Activated naive CD8-positive, alpha-beta T cell treated with anti-CD3 and anti-CD28 coated beads, Interleukin-2, amount 10 ng/mL, durations not matched to agents 7 days and 5 days (primary cell): Measurements from ENCODE around the gene GRID2. TPM values are rescaled to one million over a fixed set of nuclear protein-coding genes. Genes with fewer than 3 reads are reported as not detected.
"Not testable (repeated sequence)": the region's sequence is repeated elsewhere in the genome, so short reads cannot be mapped to it uniquely, and the experiment has no call there.

Experiments used
- ATAC-seq: fragments of 150-1000 bp; cut with Tn5 transposase; one replicate; pipeline ENCODE4 v1.10.0; 2021; ENCODE audit warnings: low read depth, moderate library complexity
- POLR2A ChIA-PET: fragments of 350-600 bp; sonication (Branson Sonifier 250); formaldehyde crosslinking; loops from one replicate; lab custom pipeline; 2021; ENCODE audit warnings: antibody characterized with exemption; lab: Charles Lee
- DNase-seq: peaks from one replicate; pipeline ENCODE4 v3.0.0; 2021
- H3K27ac Mint-ChIP-seq: one replicate; pipeline ENCODE4 v1.8.0; 2022; ENCODE audit warnings: mild to moderate bottlenecking, mixed read lengths
- H3K27me3 Mint-ChIP-seq: one replicate; pipeline ENCODE4 v1.8.0; 2022; ENCODE audit warnings: mild to moderate bottlenecking, moderate library complexity, mixed read lengths
- H3K36me3 Mint-ChIP-seq: one replicate; pipeline ENCODE4 v1.8.0; 2021; ENCODE audit warnings: mild to moderate bottlenecking, mixed read lengths
- H3K4me1 Mint-ChIP-seq: one replicate; pipeline ENCODE4 v1.8.0; 2021; ENCODE audit warnings: mixed read lengths
- H3K4me3 Mint-ChIP-seq: one replicate; pipeline ENCODE4 v1.8.0; 2022; ENCODE audit warnings: mild to moderate bottlenecking, moderate library complexity, mixed read lengths
- H3K9me3 Mint-ChIP-seq: one replicate; pipeline ENCODE4 v1.8.0; 2021; ENCODE audit warnings: mixed read lengths
- total RNA-seq, 2 experiments: library from RNA; stranded (reverse); gene quantifications; one replicate each; pipeline ENCODE4 v1.2.3, GENCODE V29; 2021

The GRID2 gene
- total RNA-seq, 2 experiments from 2014 or later = not detected

- ATAC-seq, H3K9me3 Mint-ChIP-seq, H3K4me3 Mint-ChIP-seq, H3K27me3 Mint-ChIP-seq, H3K27ac Mint-ChIP-seq, POLR2A ChIA-PET, H3K36me3 Mint-ChIP-seq, DNase-seq, H3K4me1 Mint-ChIP-seq: not testable (repeated sequence)
These were observed 1062.5 kb downstream of the GRID2 start for GRCh38 chr4:93366169-93366755.

DNA sequence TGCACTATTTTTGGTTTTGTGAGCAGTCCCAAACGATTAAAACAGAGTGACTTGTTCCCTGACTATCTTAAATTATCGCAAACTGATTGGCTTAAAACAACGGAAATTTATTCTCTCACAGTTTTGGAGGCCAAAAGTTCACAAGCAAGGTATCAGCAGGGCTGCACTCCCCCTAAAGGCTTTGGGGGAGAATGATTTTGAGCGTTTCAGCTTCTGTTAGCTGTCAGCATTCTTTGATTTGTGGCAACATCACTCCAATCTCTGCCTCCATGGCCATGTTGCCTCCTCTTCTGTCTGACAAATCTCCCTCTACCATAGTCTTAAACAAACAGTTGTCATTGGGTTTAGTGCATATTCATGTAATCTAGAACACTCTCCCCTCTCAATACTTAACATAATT, 1065.2 kb downstream of the GRID2 start:
- Mint-ChIP-seq H3K27ac (no peak overlapping the region), H3K27me3 (no peaks in the 10 kb centered on the region), H3K4me3 (no peak overlapping the region), H3K9me3 (no peaks in the 10 kb centered on the region), H3K4me1 (no peaks in the 10 kb centered on the region), H3K36me3 (no peaks in the 10 kb centered on the region)
- ATAC-seq = no peak
- no peak for DNase-seq
- POLR2A ChIA-PET = no interaction called here

DNA sequence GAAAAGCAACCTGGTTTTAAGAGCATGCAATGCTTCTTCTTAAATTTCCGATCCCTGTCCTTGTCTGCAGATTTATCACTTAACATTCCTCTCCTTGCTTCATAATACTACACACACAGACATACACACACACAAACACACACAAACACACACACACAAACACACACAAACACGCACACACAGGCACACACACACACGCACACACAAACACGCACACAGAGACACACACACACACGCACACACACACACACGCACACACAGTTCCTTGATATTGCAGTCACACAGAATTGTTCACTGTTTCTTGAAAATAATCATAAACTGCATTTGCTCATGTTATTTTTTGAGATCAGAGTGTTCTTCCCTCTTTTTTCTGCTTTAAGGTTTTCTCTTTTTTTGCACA, 1066.5 kb downstream of the GRID2 start:
- Mint-ChIP-seq H3K27me3 (no peaks in the 10 kb centered on the region), H3K9me3 (no peaks in the 10 kb centered on the region)
- POLR2A ChIA-PET = no interaction called here

DNA sequence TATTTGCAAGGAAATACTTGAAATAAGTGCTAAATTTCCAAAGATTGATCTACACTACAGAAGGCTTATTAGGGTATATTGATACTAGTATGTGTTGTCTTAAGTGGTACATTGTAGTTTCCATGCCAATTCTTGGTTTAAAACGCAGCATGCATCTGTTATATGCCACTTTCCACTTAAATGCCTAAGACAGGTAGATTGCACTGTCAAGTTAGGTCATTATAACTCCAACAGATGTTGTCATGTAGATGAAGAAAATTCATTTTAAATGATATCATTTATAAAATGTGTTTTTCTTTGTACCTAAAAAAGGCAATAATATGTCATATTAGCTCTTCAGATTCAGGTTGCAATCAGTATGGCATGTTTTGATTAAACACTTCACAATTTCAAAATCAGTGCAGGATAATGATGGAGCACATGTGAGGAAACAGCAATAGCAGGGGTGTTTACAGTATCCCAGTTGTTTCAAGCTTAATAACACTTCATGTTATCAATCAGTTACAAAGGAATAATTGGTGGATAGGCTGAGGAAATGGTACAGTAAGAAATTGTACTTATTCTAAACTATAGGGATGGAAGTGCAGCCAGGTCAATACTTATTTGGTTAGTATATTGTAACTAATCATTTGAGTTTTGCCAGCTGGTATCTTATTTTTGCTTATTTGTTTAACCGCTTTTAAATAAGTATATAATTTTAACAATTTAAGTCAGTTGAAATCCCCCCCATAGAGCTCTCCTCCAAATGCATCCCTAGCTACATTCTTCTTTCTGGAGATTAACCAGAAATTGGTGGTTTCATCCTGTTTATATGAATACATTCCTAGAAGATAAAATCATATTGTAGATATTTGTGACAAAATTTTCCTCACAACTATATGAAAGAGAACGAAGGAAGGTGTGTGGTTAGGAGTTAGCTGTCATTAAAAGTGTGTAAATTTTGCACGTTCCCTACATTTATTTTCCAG, 1070.4 kb downstream of the GRID2 start:
- DNase-seq (no peak), ATAC-seq (no peak)
- Mint-ChIP-seq H3K27ac (no peak overlapping the region), H3K9me3 (no peaks in the 10 kb centered on the region), H3K4me1 (no peaks in the 10 kb centered on the region), H3K36me3 (no peaks in the 10 kb centered on the region), H3K4me3 (no peak overlapping the region), H3K27me3 (no peaks in the 10 kb centered on the region)
- POLR2A ChIA-PET = no interaction called here

More for the DNA sequence above, 1066.5 kb downstream of the GRID2 start:
- Mint-ChIP-seq H3K27ac (peak overlapping the region; percentile 41), H3K4me3 (no peak overlapping the region), H3K36me3 (no peaks in the 10 kb centered on the region), H3K4me1 (no peaks in the 10 kb centered on the region)
- ATAC-seq = no peak
- no peak for DNase-seq

DNA sequence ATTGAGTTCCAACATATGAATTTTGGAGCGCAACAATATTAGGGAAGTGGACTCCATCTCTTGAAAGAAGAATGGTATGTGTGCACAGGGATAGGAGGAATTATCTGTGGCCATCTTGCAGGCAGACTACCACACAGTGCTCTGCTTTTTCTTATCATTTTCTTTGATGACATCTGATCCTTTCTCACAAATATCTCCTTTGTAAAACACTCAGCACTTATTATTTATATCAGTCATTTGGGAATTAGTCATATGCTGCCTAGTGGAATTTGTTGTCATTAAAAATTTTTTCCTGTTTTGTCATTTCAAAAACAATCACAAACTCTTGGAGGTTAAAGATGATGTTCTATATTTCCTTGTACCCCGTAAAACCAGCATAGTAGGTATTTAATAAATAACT, 1080.5 kb downstream of the GRID2 start:
- Mint-ChIP-seq H3K27me3 (no peaks in the 10 kb centered on the region), H3K27ac (no peak overlapping the region), H3K9me3 (peaks cover 2% of the 10 kb centered on the region), H3K36me3 (no peaks in the 10 kb centered on the region), H3K4me1 (no peaks in the 10 kb centered on the region), H3K4me3 (no peak overlapping the region)
- no peak for ATAC-seq
- POLR2A ChIA-PET = no interaction called here
- DNase-seq = no peak

DNA sequence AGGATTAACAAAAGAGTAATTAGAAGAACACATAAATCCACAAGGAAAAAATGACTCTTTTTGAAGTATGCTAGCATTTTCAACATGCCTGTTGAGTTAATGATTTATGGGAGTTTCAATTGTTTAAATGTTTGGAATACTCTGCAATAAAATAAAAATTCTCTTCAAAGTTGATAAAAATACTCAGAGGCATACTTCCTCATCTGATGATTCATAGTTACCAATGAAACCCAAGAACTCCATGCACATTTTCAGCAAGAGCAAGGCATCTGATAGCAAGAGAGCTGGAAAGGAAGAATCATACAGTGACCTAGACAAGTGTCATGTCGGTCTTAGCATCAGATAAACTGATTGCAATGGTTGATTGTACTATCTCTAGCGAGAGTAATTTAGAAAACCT, 1081.1 kb downstream of the GRID2 start:
- no peaks in the 10 kb centered on the region for H3K27me3 Mint-ChIP-seq

GRCh38 chr4:93394545-93395081, 1090.8 kb downstream of the GRID2 start:
- Mint-ChIP-seq H3K9me3 (no peaks in the 10 kb centered on the region), H3K27me3 (no peaks in the 10 kb centered on the region), H3K4me1 (no peaks in the 10 kb centered on the region), H3K4me3 (no peak overlapping the region), H3K27ac (no peak overlapping the region), H3K36me3 (no peaks in the 10 kb centered on the region)
- no peak for ATAC-seq
- POLR2A ChIA-PET = no interaction called here
- no peak for DNase-seq

More for the DNA sequence above, 1081.1 kb downstream of the GRID2 start:
- no peak overlapping the region for H3K27ac Mint-ChIP-seq
- no peaks in the 10 kb centered on the region for H3K36me3 Mint-ChIP-seq
- ATAC-seq (no peak), DNase-seq (no peak)
- H3K9me3 Mint-ChIP-seq = peaks cover 2% of the 10 kb centered on the region
- POLR2A ChIA-PET = no interaction called here
- H3K4me1 Mint-ChIP-seq = no peaks in the 10 kb centered on the region
- no peak overlapping the region for H3K4me3 Mint-ChIP-seq

- POLR2A ChIA-PET = no interaction called here
- no peaks in the 10 kb centered on the region for H3K36me3 Mint-ChIP-seq
- no peak overlapping the region for H3K27ac Mint-ChIP-seq
- no peak for DNase-seq
- H3K4me1 Mint-ChIP-seq = no peaks in the 10 kb centered on the region
- no peak for ATAC-seq
- no peak overlapping the region for H3K4me3 Mint-ChIP-seq
- H3K9me3 Mint-ChIP-seq = no peaks in the 10 kb centered on the region
- H3K27me3 Mint-ChIP-seq = no peaks in the 10 kb centered on the region
These were observed 1092.5 kb downstream of the GRID2 start for GRCh38 chr4:93396272-93396671.

DNA sequence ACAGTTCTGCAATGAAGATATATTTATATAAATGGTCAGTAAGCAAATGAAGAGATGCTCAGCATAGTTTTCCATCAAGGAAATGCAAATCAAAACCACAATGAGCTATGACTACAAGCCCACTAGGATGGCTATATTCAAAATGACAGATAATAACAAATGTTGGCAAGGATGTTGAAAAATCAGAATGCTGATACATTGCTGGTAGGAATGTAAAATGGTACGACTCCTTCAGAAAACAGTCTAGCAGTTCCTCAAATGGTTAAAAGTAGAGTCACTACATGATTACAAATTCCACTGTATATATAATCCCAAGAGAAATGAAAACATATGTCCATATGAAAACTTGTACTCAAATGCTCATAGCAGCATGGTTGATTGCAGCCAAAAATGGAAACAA, 1099.8 kb downstream of the GRID2 start:
- ATAC-seq = no peak
- no peaks in the 10 kb centered on the region for H3K4me1 Mint-ChIP-seq
- no peak for DNase-seq
- H3K27me3 Mint-ChIP-seq = no peaks in the 10 kb centered on the region
- POLR2A ChIA-PET = no interaction called here
- H3K36me3 Mint-ChIP-seq = no peaks in the 10 kb centered on the region
- no peak overlapping the region for H3K27ac Mint-ChIP-seq
- H3K4me3 Mint-ChIP-seq = no peak overlapping the region
- peaks cover 1% of the 10 kb centered on the region for H3K9me3 Mint-ChIP-seq

DNA sequence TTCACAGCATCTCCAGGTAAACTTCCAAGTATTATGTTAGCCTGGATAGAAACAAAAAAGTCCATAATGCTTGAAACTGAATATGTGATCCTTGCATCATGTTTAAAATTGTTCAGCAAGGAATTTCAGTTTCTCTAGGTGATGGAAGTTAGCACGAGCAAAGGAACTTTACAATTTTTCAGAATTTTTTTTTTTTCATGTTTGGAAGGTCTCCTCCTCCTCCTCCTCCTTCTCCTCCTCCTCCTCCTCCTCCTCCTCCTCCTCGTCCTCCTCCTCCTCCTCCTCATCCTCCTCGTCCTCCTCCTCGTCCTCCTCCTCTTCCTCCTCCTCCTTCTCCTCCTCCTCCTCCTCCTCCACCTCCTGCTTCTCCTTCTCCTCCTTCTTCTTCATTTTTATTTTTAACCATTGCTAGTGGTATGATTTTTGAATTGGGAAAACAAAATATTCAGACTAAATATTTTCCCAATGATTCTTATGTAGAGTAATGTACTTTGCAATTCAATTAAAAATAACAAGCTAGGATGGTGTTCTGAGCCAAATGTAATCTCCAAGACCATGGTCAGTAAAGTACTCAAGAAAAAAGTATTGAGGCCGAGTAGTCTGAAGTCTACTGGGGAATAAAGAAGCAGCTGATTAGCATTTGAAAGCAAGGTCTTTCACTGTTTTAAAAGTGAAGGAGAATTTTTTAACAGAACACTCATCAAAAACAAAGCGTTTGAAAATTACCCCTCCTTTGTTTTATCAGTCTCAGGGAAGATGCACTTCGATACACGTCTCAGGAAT, 1103.9 kb downstream of the GRID2 start:
- no peaks in the 10 kb centered on the region for H3K9me3 Mint-ChIP-seq
- H3K27ac Mint-ChIP-seq = no peak overlapping the region
- no peak overlapping the region for H3K4me3 Mint-ChIP-seq
- DNase-seq (no peak), ATAC-seq (no peak)
- H3K36me3 Mint-ChIP-seq = no peaks in the 10 kb centered on the region
- POLR2A ChIA-PET = no interaction called here
- no peaks in the 10 kb centered on the region for H3K4me1 Mint-ChIP-seq
- H3K27me3 Mint-ChIP-seq = no peaks in the 10 kb centered on the region

GRCh38 chr4:93409035-93409434, 1105.3 kb downstream of the GRID2 start:
- ATAC-seq (no peak), DNase-seq (no peak)
- POLR2A ChIA-PET = no interaction called here
- Mint-ChIP-seq H3K27ac (no peak overlapping the region), H3K27me3 (no peaks in the 10 kb centered on the region), H3K9me3 (no peaks in the 10 kb centered on the region), H3K4me3 (no peak overlapping the region), H3K4me1 (no peaks in the 10 kb centered on the region), H3K36me3 (no peaks in the 10 kb centered on the region)

GRCh38 chr4:93414041-93414550, 1110.3 kb downstream of the GRID2 start:
- DNase-seq (no peak), ATAC-seq (no peak)
- no peaks in the 10 kb centered on the region for H3K36me3 Mint-ChIP-seq
- H3K27me3 Mint-ChIP-seq = no peaks in the 10 kb centered on the region
- POLR2A ChIA-PET = no interaction called here
- H3K4me3 Mint-ChIP-seq = no peak overlapping the region
- no peaks in the 10 kb centered on the region for H3K9me3 Mint-ChIP-seq
- no peak overlapping the region for H3K27ac Mint-ChIP-seq
- H3K4me1 Mint-ChIP-seq = no peaks in the 10 kb centered on the region
